ENCODE data around the gene MAP6D1.

DNA sequence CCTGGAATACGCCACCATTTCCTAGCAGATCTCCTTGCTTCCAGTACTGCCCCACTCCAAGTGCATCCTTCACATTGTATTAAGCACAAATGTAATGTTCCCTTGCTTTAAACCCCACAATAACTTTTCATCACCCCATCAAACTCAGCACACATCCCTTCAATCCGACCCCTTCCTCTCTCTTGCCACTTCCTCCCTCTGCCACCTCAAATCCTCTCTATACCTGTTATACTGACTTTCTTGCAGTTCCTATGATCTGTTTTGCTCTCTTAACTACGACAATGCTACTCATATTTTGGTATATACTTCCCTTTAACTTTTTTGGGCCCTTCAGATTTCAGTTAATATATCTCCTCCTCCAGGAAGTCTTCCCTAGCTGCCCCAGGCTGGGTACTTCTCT lies 45.2 kb upstream of the MAP6D1 start:
- TF ChIP-seq, protein P1, sequence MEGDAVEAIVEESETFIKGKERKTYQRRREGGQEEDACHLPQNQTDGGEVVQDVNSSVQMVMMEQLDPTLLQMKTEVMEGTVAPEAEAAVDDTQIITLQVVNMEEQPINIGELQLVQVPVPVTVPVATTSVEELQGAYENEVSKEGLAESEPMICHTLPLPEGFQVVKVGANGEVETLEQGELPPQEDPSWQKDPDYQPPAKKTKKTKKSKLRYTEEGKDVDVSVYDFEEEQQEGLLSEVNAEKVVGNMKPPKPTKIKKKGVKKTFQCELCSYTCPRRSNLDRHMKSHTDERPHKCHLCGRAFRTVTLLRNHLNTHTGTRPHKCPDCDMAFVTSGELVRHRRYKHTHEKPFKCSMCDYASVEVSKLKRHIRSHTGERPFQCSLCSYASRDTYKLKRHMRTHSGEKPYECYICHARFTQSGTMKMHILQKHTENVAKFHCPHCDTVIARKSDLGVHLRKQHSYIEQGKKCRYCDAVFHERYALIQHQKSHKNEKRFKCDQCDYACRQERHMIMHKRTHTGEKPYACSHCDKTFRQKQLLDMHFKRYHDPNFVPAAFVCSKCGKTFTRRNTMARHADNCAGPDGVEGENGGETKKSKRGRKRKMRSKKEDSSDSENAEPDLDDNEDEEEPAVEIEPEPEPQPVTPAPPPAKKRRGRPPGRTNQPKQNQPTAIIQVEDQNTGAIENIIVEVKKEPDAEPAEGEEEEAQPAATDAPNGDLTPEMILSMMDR (IDR thresholded peaks at IDR 0.05; ENCODE audit: low read length) = no peak
- no peak for TF ChIP-seq EZH2 (optimal IDR thresholded peaks at IDR 0.05; ENCODE audit: low read depth, low read length)
